Activated CD4-positive, alpha-beta T cell treated with anti-CD3 and anti-CD28 coated beads, Interleukin-2, Interleukin-4, amounts not matched to agents 100 ng/mL and 50 ng/mL, durations not matched to agents 16 hours and 8 hours (primary cell): Measurements from ENCODE around the gene ADGRL3.
"Not testable (repeated sequence)": the region's sequence is repeated elsewhere in the genome, so short reads cannot be mapped to it uniquely, and the experiment has no call there.

Experiments
- DNase-seq: peaks from one replicate; pipeline ENCODE4 v3.0.0-alpha.2; 2020; ENCODE audit warnings: low spot score

Gene ADGRL3

GRCh38 chr4:61638591-61638990 lies 438.5 kb downstream of the ADGRL3 start:
- DNase-seq, result no peak

GRCh38 chr4:61646746-61647350 lies 446.7 kb downstream of the ADGRL3 start:
- not testable (repeated sequence) for DNase-seq

- DNase-seq, result no peak
Observed at GRCh38 chr4:61648264-61648663, 448.1 kb downstream of the ADGRL3 start.

GRCh38 chr4:61657016-61657415 lies 456.9 kb downstream of the ADGRL3 start:
- DNase-seq, result no peak

- no peak for DNase-seq
Observed at GRCh38 chr4:61661960-61662359, 461.8 kb downstream of the ADGRL3 start.

- no peak for DNase-seq
Observed at GRCh38 chr4:61662362-61662761, 462.2 kb downstream of the ADGRL3 start.

- DNase-seq, result no peak
Observed at GRCh38 chr4:61663310-61663709, 463.2 kb downstream of the ADGRL3 start.

- no peak for DNase-seq
Observed at GRCh38 chr4:61665649-61666048, 465.5 kb downstream of the ADGRL3 start.

GRCh38 chr4:61666244-61666643 lies 466.1 kb downstream of the ADGRL3 start:
- no peak for DNase-seq

- DNase-seq, result no peak
Observed at GRCh38 chr4:61671599-61671998, 471.5 kb downstream of the ADGRL3 start.

- no peak for DNase-seq
Observed at GRCh38 chr4:61675464-61675863, 475.3 kb downstream of the ADGRL3 start.

- no peak for DNase-seq
Observed at GRCh38 chr4:61678297-61678696, 478.2 kb downstream of the ADGRL3 start.

- DNase-seq, result no peak
Observed at GRCh38 chr4:61693520-61693919, 493.4 kb downstream of the ADGRL3 start.

- DNase-seq, result no peak
Observed at GRCh38 chr4:61714387-61714911, 514.3 kb downstream of the ADGRL3 start.

- no peak for DNase-seq
Observed at GRCh38 chr4:61716426-61716825, 516.3 kb downstream of the ADGRL3 start.

- no peak for DNase-seq
Observed at GRCh38 chr4:61723492-61723891, 523.4 kb downstream of the ADGRL3 start.

GRCh38 chr4:61727286-61727685 lies 527.2 kb downstream of the ADGRL3 start:
- DNase-seq, result no peak

- DNase-seq, result no peak
Observed at GRCh38 chr4:61734409-61734808, 534.3 kb downstream of the ADGRL3 start.

GRCh38 chr4:61739887-61740286 lies 539.8 kb downstream of the ADGRL3 start:
- no peak for DNase-seq

GRCh38 chr4:61740886-61741285 lies 540.8 kb downstream of the ADGRL3 start:
- DNase-seq, result no peak

- DNase-seq, result no peak
Observed at GRCh38 chr4:61741327-61742096, 541.4 kb downstream of the ADGRL3 start.

- no peak for DNase-seq
Observed at GRCh38 chr4:61750810-61751209, 550.7 kb downstream of the ADGRL3 start.

- DNase-seq, result no peak
Observed at GRCh38 chr4:61752617-61753016, 552.5 kb downstream of the ADGRL3 start.

- no peak for DNase-seq
Observed at GRCh38 chr4:61753739-61754138, 553.6 kb downstream of the ADGRL3 start.
